KMS-11 (cell line): ENCODE measurements around the gene MYT1.

ENCODE experiments used
- H2AFZ ChIP-seq: fragments of 200-600 bp; sonication (generic); 2 replicates; pipeline ENCODE4 v1.6.1; 2016; ENCODE audit warnings: antibody characterized with exemption, mixed run types, low read depth
- H3K27ac ChIP-seq: fragments of 200-600 bp; sonication (generic); 2 replicates; pipeline ENCODE4 v1.6.1; 2016; ENCODE audit warnings: mild to moderate bottlenecking, mixed run types
- H3K27me3 ChIP-seq: fragments of 200-600 bp; sonication (generic); 2 replicates; pipeline ENCODE4 v1.6.1; 2017; ENCODE audit warnings: mild to moderate bottlenecking, low read depth, mixed run types, moderate library complexity; ENCODE audit not compliant: insufficient read depth
- H3K36me3 ChIP-seq: fragments of 200-600 bp; sonication (generic); 2 replicates; pipeline ENCODE4 v1.6.1; 2017; ENCODE audit warnings: mild to moderate bottlenecking, mixed run types; ENCODE audit not compliant: insufficient read depth
- H3K4me1 ChIP-seq: fragments of 200-600 bp; sonication (generic); 2 replicates; pipeline ENCODE4 v1.6.1; 2016; ENCODE audit warnings: mild to moderate bottlenecking, low read depth, mixed run types; ENCODE audit not compliant: poor library complexity, severe bottlenecking
- H3K4me2 ChIP-seq: fragments of 200-600 bp; sonication (generic); 2 replicates; pipeline ENCODE4 v1.7.0; 2016; ENCODE audit warnings: mild to moderate bottlenecking, mixed run types
- H3K4me3 ChIP-seq: fragments of 200-600 bp; sonication (generic); IDR thresholded peaks from 2 replicates; pipeline ENCODE4 v1.6.1; 2017; ENCODE audit warnings: low read depth, low read length, mixed read lengths; ENCODE audit not compliant: insufficient read depth
- H3K79me2 ChIP-seq: fragments of 200-600 bp; sonication (generic); 2 replicates; pipeline ENCODE4 v1.6.1; 2016; ENCODE audit warnings: low read depth, mixed run types; ENCODE audit not compliant: insufficient read depth
- H3K9ac ChIP-seq: fragments of 200-600 bp; sonication (generic); 2 replicates; pipeline ENCODE4 v1.6.1; 2016; ENCODE audit warnings: mild to moderate bottlenecking, mixed run types
- H4K20me1 ChIP-seq: fragments of 200-600 bp; sonication (generic); 2 replicates; pipeline ENCODE4 v1.6.1; 2016; ENCODE audit warnings: mild to moderate bottlenecking, mixed run types; ENCODE audit not compliant: insufficient read depth
- TF ChIP-seq, protein P1 (sequence below): fragments of 200-600 bp; sonication (generic); conservative IDR thresholded peaks from 2 replicates; pipeline ENCODE4 v1.6.1; 2017; ENCODE audit warnings: low read depth, mild to moderate bottlenecking, antibody characterized with exemption, low read length, moderate library complexity, mixed read lengths

The MYT1 gene

DNA sequence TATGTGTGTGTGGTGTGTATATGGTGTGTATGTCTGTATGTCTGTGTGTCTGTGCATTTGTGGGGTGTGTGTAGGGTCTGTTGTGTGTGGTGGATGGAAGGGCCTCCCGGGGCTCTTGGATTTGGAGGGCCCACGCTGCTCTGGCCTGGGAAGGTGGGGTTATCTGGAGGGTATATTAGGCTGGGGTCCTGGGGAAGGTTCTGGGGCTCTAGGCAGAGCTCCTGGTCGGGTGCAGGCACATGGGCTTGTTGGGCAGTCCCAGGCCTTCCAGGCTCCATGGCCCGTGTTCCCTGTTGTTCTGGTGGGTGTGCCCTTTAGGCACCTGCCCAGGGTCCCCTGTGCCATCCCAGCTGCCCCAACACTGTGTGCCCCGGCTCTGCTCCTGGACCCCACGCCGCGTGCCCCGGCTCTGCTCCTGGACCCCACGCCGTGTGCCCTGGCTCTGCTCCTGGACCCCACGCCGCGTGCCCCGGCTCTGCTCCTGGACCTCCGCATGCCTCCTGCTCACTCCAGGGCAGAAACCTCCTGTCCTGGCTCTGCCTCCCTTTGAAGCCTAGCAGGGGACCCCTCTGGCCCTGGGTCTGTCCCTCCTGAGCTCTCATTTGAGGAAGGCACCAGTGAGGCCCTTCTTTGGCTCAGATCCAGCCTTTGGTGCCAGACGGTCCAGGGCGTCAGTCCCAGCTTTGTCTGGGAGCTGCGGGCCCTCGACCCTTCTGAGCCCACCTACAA lies 10.2 kb upstream of the MYT1 start:
- H2AFZ ChIP-seq = no peak overlapping the region
- no peaks in the 10 kb centered on the region for H4K20me1 ChIP-seq
- H3K4me2 ChIP-seq = no peak overlapping the region

DNA sequence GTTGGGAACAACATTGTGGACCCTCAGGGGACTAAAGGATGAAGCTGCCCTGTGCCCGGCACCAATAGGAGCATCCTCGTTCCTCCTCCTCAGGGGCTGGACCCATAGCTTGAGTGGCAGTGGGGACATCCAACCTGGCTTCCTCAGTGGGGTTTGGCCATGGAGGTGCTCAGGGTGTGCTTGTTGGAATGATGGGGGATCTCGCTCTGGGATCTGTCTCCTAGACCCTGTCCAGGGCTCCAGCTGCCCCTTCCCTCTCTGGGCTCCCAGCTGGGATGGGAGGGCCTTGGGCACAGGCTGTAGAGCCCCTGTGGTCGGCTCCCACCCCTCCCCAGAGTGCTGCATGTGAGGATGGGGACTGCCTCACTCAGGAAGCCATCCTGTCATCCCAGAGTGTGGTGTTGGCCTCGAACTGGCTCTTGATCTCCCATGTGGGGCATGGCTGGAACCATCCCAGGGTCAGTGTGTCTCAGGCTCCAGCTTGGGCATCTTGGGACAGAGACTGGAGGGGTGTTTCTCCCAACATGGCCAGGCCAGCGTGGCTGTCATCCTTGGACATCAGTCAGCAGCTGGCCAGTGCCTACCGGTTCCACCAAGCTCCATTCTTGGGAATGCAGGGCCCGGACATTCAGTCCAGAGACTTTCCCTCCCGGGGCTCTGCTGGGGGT lies 9.5 kb upstream of the MYT1 start:
- no peak overlapping the region for H3K4me3 ChIP-seq
- H3K4me1 ChIP-seq = no peaks in the 10 kb centered on the region
- no peak overlapping the region for H3K27ac ChIP-seq
- H3K79me2 ChIP-seq = no peaks in the 10 kb centered on the region
- H2AFZ ChIP-seq = no peak overlapping the region
- no peak overlapping the region for H3K9ac ChIP-seq
- no peak overlapping the region for H3K4me2 ChIP-seq
- peaks cover 71% of the 10 kb centered on the region for H3K27me3 ChIP-seq
- TF ChIP-seq, protein P1, sequence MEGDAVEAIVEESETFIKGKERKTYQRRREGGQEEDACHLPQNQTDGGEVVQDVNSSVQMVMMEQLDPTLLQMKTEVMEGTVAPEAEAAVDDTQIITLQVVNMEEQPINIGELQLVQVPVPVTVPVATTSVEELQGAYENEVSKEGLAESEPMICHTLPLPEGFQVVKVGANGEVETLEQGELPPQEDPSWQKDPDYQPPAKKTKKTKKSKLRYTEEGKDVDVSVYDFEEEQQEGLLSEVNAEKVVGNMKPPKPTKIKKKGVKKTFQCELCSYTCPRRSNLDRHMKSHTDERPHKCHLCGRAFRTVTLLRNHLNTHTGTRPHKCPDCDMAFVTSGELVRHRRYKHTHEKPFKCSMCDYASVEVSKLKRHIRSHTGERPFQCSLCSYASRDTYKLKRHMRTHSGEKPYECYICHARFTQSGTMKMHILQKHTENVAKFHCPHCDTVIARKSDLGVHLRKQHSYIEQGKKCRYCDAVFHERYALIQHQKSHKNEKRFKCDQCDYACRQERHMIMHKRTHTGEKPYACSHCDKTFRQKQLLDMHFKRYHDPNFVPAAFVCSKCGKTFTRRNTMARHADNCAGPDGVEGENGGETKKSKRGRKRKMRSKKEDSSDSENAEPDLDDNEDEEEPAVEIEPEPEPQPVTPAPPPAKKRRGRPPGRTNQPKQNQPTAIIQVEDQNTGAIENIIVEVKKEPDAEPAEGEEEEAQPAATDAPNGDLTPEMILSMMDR = no peak
- no peaks in the 10 kb centered on the region for H3K36me3 ChIP-seq
- H4K20me1 ChIP-seq = no peaks in the 10 kb centered on the region

More for the DNA sequence above, 10.2 kb upstream of the MYT1 start:
- Histone ChIP-seq H3K4me1 (no peaks in the 10 kb centered on the region), H3K9ac (no peak overlapping the region), H3K79me2 (no peaks in the 10 kb centered on the region), H3K27ac (no peak overlapping the region), H3K4me3 (no peak overlapping the region), H3K36me3 (no peaks in the 10 kb centered on the region), H3K27me3 (peaks cover 71% of the 10 kb centered on the region)
- TF ChIP-seq, protein P1 = no peak

DNA sequence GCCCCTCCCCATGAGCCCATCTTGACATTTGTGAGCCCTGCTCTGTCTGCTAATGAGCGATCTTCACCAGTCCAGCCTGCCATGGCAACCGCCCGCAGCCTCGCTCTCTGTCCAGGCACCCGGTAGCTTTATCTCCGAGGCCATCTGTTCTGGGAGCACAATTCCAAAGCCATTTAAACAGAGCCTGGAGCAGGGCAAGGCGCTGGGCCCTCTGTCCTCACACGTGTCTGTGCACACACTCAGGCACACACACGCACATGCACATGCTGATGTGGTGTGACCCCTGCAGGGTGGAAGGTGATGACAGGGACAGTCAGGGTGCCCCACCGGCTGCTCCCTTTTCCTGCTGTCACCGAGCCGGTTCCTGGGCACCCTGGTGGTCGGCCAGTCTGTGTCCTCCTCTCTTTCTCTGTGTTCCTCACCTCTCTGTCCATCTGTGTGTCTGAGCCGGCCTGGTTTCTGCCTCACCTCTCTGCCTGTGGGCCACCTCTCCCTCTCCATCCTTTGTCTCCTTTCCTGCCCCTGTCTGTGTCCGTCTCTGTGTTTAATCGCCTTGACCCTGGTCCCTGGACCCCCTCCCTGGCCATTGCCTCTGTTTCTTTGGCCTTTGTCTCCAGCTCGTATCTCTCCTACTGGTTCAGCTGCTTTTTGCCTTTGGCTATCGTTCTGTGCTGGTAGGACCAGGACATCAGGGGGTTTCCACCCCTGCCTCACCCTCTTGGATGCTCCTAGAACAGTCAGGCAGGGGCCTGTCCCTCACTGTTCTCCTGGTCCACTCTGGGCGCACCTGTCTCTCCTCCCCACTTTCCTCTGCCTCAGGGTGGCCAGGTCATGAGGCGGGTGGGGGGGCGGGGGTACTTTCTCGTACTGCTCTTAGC lies 8.8 kb upstream of the MYT1 start:
- TF ChIP-seq, protein P1 = no peak
- H3K79me2 ChIP-seq = no peaks in the 10 kb centered on the region
- H3K4me1 ChIP-seq = no peaks in the 10 kb centered on the region
- no peak overlapping the region for H3K4me2 ChIP-seq
- peaks cover 79% of the 10 kb centered on the region for H3K27me3 ChIP-seq
- H3K9ac ChIP-seq = no peak overlapping the region
- H3K36me3 ChIP-seq = no peaks in the 10 kb centered on the region
- no peak overlapping the region for H3K27ac ChIP-seq
- no peak overlapping the region for H3K4me3 ChIP-seq
- no peak overlapping the region for H2AFZ ChIP-seq
- no peaks in the 10 kb centered on the region for H4K20me1 ChIP-seq

DNA sequence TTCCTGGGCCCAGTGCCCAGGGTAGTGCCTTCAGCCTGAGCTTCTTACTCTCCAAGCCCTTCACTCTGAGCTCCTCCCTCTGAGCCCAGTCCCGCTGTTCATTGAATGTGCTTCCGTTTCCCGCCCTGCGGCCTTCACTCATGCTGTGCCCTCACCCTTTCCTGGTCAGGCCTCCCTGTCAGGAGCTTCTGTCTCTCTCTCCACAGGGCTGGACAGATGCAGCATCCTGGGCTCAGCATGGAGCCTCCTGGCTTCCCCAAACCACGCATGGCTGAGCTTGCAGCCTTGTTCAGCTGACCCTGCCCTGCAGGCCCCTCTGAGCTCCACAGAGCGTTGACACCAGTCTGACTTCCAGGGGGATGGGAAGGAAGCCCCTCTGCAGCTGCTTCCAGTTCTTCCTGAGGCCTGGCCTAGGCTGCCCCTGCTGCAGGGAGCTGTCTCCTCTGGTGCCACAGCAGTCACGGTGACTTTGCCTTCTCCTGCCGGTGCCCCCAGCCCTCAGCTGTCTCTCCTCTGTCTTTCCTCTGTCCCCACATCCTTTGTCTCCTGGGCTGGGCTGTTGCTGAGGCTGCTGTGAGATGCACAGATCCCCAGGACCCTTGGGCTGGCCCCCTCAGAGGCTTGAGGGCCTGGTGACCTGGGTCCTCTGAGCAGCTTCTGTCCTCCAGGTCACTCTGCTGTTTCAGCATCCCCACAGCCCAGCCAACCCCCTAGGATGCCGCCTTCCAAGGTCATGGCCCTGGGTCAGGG lies 7.9 kb upstream of the MYT1 start:
- no peaks in the 10 kb centered on the region for H3K36me3 ChIP-seq
- H3K4me1 ChIP-seq = no peaks in the 10 kb centered on the region
- H3K4me3 ChIP-seq = no peak overlapping the region
- H2AFZ ChIP-seq = no peak overlapping the region
- no peak overlapping the region for H3K27ac ChIP-seq
- no peaks in the 10 kb centered on the region for H4K20me1 ChIP-seq
- TF ChIP-seq, protein P1 = no peak
- H3K4me2 ChIP-seq = no peak overlapping the region
- H3K79me2 ChIP-seq = no peaks in the 10 kb centered on the region
- H3K27me3 ChIP-seq = peaks cover 84% of the 10 kb centered on the region
- no peak overlapping the region for H3K9ac ChIP-seq
